Brain microvascular endothelial cell (primary cell): Measurements from ENCODE around the gene CLSTN2.

ENCODE experiments used
- DNase-seq: peaks from one replicate; pipeline ENCODE4 v3.0.0-alpha.2; 2020
- H3K27ac ChIP-seq: fragments of 250-450 bp; sonication (Bioruptor Pico); 2 replicates; pipeline ENCODE4 v1.5.1; 2020; ENCODE audit warnings: mild to moderate bottlenecking, moderate library complexity
- H3K27me3 ChIP-seq: fragments of 250-450 bp; sonication (Bioruptor Pico); replicated peaks from 2 replicates; pipeline ENCODE4 v1.5.1; 2020; ENCODE audit warnings: mild to moderate bottlenecking
- H3K36me3 ChIP-seq: fragments of 250-450 bp; sonication (Bioruptor Pico); replicated peaks from 2 replicates; pipeline ENCODE4 v1.5.1; 2020; ENCODE audit warnings: mild to moderate bottlenecking
- H3K4me3 ChIP-seq: 2 replicates; pipeline ENCODE4 v1.5.1; 2011; ENCODE audit warnings: low read depth, mild to moderate bottlenecking, control low read depth, low read length, moderate library complexity
- in situ Hi-C: cut with HindIII; loops from 2 replicates; pipeline ENCODE4 v1.10.0; 2017; ENCODE audit warnings: low sequenced_read_pairs, low pct_ligation_motif_present
- TF ChIP-seq, protein P1 (sequence below): IDR thresholded peaks from 2 replicates; pipeline ENCODE4 v1.5.1; 2011; ENCODE audit warnings: low read depth, mild to moderate bottlenecking, moderate library complexity, low read length, control low read depth, inconsistent platforms; ENCODE audit errors: missing control alignments

CLSTN2 gene

GRCh38 chr3:140189976-140190375, 255.0 kb downstream of the CLSTN2 start:
- Histone ChIP-seq H3K4me3 (no peak overlapping the region), H3K27ac (no peak overlapping the region), H3K27me3 (no peaks in the 10 kb centered on the region), H3K36me3 (no peaks in the 10 kb centered on the region)
- in situ Hi-C loops, result no loop called here
- DNase-seq, result no peak
- TF ChIP-seq, protein P1, sequence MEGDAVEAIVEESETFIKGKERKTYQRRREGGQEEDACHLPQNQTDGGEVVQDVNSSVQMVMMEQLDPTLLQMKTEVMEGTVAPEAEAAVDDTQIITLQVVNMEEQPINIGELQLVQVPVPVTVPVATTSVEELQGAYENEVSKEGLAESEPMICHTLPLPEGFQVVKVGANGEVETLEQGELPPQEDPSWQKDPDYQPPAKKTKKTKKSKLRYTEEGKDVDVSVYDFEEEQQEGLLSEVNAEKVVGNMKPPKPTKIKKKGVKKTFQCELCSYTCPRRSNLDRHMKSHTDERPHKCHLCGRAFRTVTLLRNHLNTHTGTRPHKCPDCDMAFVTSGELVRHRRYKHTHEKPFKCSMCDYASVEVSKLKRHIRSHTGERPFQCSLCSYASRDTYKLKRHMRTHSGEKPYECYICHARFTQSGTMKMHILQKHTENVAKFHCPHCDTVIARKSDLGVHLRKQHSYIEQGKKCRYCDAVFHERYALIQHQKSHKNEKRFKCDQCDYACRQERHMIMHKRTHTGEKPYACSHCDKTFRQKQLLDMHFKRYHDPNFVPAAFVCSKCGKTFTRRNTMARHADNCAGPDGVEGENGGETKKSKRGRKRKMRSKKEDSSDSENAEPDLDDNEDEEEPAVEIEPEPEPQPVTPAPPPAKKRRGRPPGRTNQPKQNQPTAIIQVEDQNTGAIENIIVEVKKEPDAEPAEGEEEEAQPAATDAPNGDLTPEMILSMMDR, result no peak

DNA sequence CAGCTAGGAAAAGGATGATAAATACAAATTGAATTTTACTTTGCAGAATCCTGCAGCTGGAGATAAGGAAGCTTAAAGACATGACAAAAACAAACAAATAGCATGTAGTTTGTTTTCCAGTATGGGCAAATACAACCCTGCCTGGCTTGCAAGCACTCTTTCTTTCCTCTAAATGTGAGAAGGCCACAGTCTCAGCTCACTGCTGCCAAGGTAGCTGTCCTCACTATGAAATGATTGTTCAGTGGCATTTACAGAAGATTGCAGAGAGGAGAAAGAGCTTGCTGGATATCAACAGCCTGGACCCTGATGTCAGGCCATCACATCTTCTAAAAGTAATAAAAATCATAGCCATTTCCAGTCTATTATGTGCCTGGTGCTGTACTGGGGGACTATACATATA, 262.0 kb downstream of the CLSTN2 start:
- TF ChIP-seq, protein P1, result no peak
- H3K4me3 ChIP-seq, result no peak overlapping the region
- H3K27me3 ChIP-seq, result no peaks in the 10 kb centered on the region
- DNase-seq, result no peak
- in situ Hi-C loops, result no loop called here
- no peak overlapping the region for H3K27ac ChIP-seq
- H3K36me3 ChIP-seq, result no peaks in the 10 kb centered on the region

- no peak overlapping the region for H3K4me3 ChIP-seq
- H3K36me3 ChIP-seq, result no peaks in the 10 kb centered on the region
- TF ChIP-seq, protein P1, result no peak
- H3K27me3 ChIP-seq, result no peaks in the 10 kb centered on the region
- no peak for DNase-seq
- in situ Hi-C loops, result no loop called here
- H3K27ac ChIP-seq, result no peak overlapping the region
Measured at GRCh38 chr3:140198242-140198641, 263.3 kb downstream of the CLSTN2 start.

GRCh38 chr3:140199008-140199407, 264.0 kb downstream of the CLSTN2 start:
- no peak overlapping the region for H3K27ac ChIP-seq
- in situ Hi-C loops, result no loop called here
- TF ChIP-seq, protein P1, result no peak

GRCh38 chr3:140199743-140200142, 264.8 kb downstream of the CLSTN2 start:
- Histone ChIP-seq H3K27me3 (no peaks in the 10 kb centered on the region), H3K4me3 (no peak overlapping the region), H3K27ac (no peak overlapping the region), H3K36me3 (no peaks in the 10 kb centered on the region)
- in situ Hi-C loops, result no loop called here
- TF ChIP-seq, protein P1, result no peak
- no peak for DNase-seq

More at GRCh38 chr3:140199008-140199407, 264.0 kb downstream of the CLSTN2 start:
- no peak for DNase-seq
- H3K27me3 ChIP-seq, result no peaks in the 10 kb centered on the region
- H3K36me3 ChIP-seq, result no peaks in the 10 kb centered on the region
- H3K4me3 ChIP-seq, result no peak overlapping the region

DNA sequence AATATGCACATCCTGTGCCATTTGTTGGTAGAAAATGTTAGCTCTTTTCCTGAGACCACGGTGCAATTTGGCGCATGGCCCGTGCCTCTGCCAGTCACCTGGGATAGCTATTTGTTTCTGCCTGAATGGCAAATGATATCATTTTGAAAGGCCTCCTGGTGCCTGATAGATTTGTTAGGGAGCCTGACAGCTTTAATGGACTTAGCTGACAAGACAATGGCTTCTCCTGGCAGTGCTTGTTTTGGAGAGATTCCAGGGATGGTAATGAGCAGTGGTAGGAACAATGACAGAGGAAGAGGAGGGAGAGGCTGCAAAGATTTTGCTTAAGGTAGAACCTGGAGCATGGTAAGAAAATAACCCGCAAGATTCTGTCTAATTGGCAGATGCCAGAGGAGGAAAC, 268.5 kb downstream of the CLSTN2 start:
- Histone ChIP-seq H3K27ac (no peak overlapping the region), H3K27me3 (no peaks in the 10 kb centered on the region), H3K36me3 (no peaks in the 10 kb centered on the region), H3K4me3 (no peak overlapping the region)
- TF ChIP-seq, protein P1, result no peak
- in situ Hi-C loops, result no loop called here
- no peak for DNase-seq
